Mesendoderm (in vitro differentiated cells): ENCODE data around the gene KLC1.

Experiments
- DNase-seq: peaks from one replicate; pipeline ENCODE4 v3.0.0; 2013
- H2AK5ac ChIP-seq: 2 replicates; pipeline ENCODE4 v1.6.1; 2013; ENCODE audit warnings: low read length, inconsistent platforms
- H2BK120ac ChIP-seq: 2 replicates; pipeline ENCODE4 v1.6.1; 2013; ENCODE audit warnings: low read depth, mild to moderate bottlenecking, low read length, moderate library complexity, mixed read lengths
- H2BK15ac ChIP-seq: replicated peaks from 2 replicates; pipeline ENCODE4 v1.6.1; 2013; ENCODE audit warnings: low read depth, mild to moderate bottlenecking, moderate library complexity
- H2BK5ac ChIP-seq: 2 replicates; pipeline ENCODE4 v1.6.1; 2013; ENCODE audit warnings: low read length, inconsistent platforms
- H3K18ac ChIP-seq: 2 replicates; pipeline ENCODE4 v1.6.1; 2013; ENCODE audit warnings: mild to moderate bottlenecking, low read length, mixed read lengths
- H3K23ac ChIP-seq: one replicate; pipeline ENCODE4 v1.6.1; 2013; ENCODE audit warnings: low read length
- H3K27ac ChIP-seq: 2 replicates; pipeline ENCODE4 v1.5.1; 2013; ENCODE audit warnings: low read depth, mild to moderate bottlenecking, inconsistent platforms, low read length, moderate library complexity
- H3K27me3 ChIP-seq: 2 replicates; pipeline ENCODE4 v1.6.1; 2013; ENCODE audit warnings: low read length, control low read depth, mild to moderate bottlenecking, inconsistent platforms; ENCODE audit not compliant: insufficient read depth, poor library complexity
- H3K36me3 ChIP-seq: 2 replicates; pipeline ENCODE4 v1.6.1; 2013; ENCODE audit warnings: low read length, inconsistent platforms; ENCODE audit not compliant: control insufficient read depth, insufficient read depth
- H3K4ac ChIP-seq: one replicate; pipeline ENCODE4 v1.6.1; 2013; ENCODE audit warnings: low read depth, mild to moderate bottlenecking, low read length, moderate library complexity
- H3K4me1 ChIP-seq: 2 replicates; pipeline ENCODE4 v1.6.1; 2013; ENCODE audit warnings: low read depth, low read length, inconsistent platforms; ENCODE audit not compliant: control insufficient read depth
- H3K4me2 ChIP-seq: 2 replicates; pipeline ENCODE4 v1.6.1; 2013; ENCODE audit warnings: low read length
- H3K4me3 ChIP-seq: 2 replicates; pipeline ENCODE4 v1.5.1; 2013; ENCODE audit warnings: mild to moderate bottlenecking, low read length
- H3K56ac ChIP-seq: one replicate; pipeline ENCODE4 v1.6.1; 2013; ENCODE audit warnings: low read length
- H3K79me1 ChIP-seq: 2 replicates; pipeline ENCODE4 v1.6.1; 2013; ENCODE audit warnings: low read length, inconsistent platforms
- H3K79me2 ChIP-seq: 2 replicates; pipeline ENCODE4 v1.6.1; 2013; ENCODE audit warnings: mild to moderate bottlenecking, low read length; ENCODE audit not compliant: control insufficient read depth, insufficient read depth
- H3K9ac ChIP-seq: 2 replicates; pipeline ENCODE4 v1.6.1; 2013; ENCODE audit warnings: low read length, inconsistent platforms
- H4K5ac ChIP-seq: one replicate; pipeline ENCODE4 v1.6.1; 2013; ENCODE audit warnings: low read length
- H4K8ac ChIP-seq: one replicate; pipeline ENCODE4 v1.6.1; 2013; ENCODE audit warnings: low read depth, mild to moderate bottlenecking, control low read depth, low read length, moderate library complexity
- WGBS: extraction: QIAGEN DNeasy Blood & Tissue Kit; methylation state at CpG from one replicate; pipeline ENCODE4 v1.1.7; 2013; ENCODE audit warnings: low lambda C conversion rate, missing lambda C conversion rate; ENCODE audit not compliant: insufficient coverage; ENCODE audit errors: extremely low coverage; 5-methylcytosine and 5-hydroxymethylcytosine counted together

Gene KLC1

DNA sequence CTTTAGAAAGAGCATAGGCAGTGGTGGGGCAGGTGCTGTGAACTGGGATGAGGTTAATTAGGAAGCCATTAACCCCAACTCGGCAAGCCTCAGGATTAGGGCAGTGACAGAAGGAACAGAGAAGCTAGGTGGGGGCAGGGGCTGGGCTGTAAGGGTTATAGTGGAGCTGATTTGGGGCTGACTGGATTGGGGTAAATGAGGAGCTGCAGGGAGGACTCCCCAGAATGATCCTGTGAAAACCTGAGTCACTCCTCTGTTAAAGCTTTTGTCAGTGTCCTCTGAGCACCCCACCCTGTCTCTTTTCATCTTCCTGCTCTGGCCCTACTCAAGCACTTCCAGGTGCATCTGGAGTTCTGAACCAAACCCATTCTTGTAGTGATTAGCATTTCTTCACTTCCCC is 4.4 kb downstream of the KLC1 start:
- Histone ChIP-seq H3K4me3 (no peak overlapping the region), H3K23ac (no peak overlapping the region), H2AK5ac (no peak overlapping the region), H3K56ac (no peak overlapping the region), H2BK15ac (no peak overlapping the region), H3K4me1 (peaks cover 4% of the 10 kb centered on the region), H3K27me3 (no peaks in the 10 kb centered on the region), H3K79me1 (peaks cover 7% of the 10 kb centered on the region), H3K4me2 (no peak overlapping the region), H3K9ac (no peak overlapping the region), H2BK5ac (no peak overlapping the region), H3K27ac (no peak overlapping the region), H3K36me3 (no peaks in the 10 kb centered on the region), H4K5ac (no peak overlapping the region), H3K18ac (no peak overlapping the region), H4K8ac (no peak overlapping the region), H2BK120ac (no peak overlapping the region), H3K79me2 (peaks cover 78% of the 10 kb centered on the region), H3K4ac (no peak overlapping the region)
- DNase-seq = no peak
- WGBS = no CpG with 5 or more reads among the region's 1 CpG

DNA sequence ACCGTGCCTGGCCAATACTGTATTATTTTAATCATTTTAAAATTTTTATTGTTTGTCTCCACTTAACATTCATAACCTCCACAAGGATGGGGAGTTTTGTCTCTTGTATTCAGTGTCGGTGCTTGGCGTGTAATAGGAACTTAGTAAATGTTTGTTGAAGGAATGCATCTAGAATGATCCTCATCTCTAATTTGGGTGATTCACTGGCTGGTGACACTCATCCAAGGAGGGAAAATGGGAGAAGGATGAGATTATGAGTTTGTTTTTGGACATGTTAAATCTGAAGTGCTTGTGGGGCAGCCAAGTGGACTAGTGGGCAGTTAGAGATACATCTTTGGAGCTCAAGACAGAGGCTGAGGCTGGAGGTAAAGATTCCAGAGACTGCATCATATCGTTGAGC is 5.1 kb downstream of the KLC1 start:
- H3K56ac ChIP-seq = peak overlapping the region; percentile 34
- no peak overlapping the region for H3K18ac ChIP-seq
- no peak overlapping the region for H3K4me3 ChIP-seq
- no peak overlapping the region for H2BK15ac ChIP-seq
- H3K27me3 ChIP-seq = no peaks in the 10 kb centered on the region
- no peak overlapping the region for H2BK5ac ChIP-seq
- no peak overlapping the region for H3K9ac ChIP-seq
- no peaks in the 10 kb centered on the region for H3K36me3 ChIP-seq
- H3K79me2 ChIP-seq = peaks cover 85% of the 10 kb centered on the region
- WGBS = no CpG with 5 or more reads among the region's 4 CpGs
- H4K5ac ChIP-seq = no peak overlapping the region
- DNase-seq = no peak
- H3K4me1 ChIP-seq = peaks cover 4% of the 10 kb centered on the region
- H3K79me1 ChIP-seq = peaks cover 10% of the 10 kb centered on the region
- H2AK5ac ChIP-seq = no peak overlapping the region
- no peak overlapping the region for H3K4ac ChIP-seq
- H4K8ac ChIP-seq = no peak overlapping the region
- H3K27ac ChIP-seq = no peak overlapping the region
- H3K4me2 ChIP-seq = no peak overlapping the region
- no peak overlapping the region for H2BK120ac ChIP-seq
- H3K23ac ChIP-seq = no peak overlapping the region

DNA sequence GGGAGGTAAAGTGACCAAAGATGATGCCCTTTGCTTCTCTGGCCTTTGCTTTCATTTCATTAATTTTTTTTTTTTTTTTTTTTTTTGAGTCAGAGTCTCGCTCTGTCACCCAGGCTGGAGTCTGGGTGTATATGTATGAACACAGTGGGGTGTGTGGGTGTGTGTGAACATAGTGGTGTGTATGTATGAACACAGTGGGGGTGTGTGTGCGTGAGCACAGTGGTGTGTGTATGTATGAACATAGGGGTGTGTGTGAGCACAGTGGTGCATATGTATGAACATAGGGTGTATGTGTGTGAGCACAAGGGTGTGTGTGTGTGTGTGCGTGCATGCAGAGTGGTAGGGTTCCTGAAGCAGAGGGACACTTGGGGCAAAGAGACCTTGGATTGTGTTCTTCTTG is 9.6 kb downstream of the KLC1 start:
- no peak overlapping the region for H2BK120ac ChIP-seq
- H4K5ac ChIP-seq = no peak overlapping the region
- H3K4ac ChIP-seq = no peak overlapping the region
- no peaks in the 10 kb centered on the region for H3K36me3 ChIP-seq
- no CpG with 5 or more reads among the region's 3 CpGs for WGBS
- no peak overlapping the region for H2BK15ac ChIP-seq
- no peak overlapping the region for H3K56ac ChIP-seq
- peaks cover 72% of the 10 kb centered on the region for H3K79me2 ChIP-seq
- H3K4me2 ChIP-seq = no peak overlapping the region
- H4K8ac ChIP-seq = no peak overlapping the region
- H3K23ac ChIP-seq = no peak overlapping the region
- H3K79me1 ChIP-seq = peaks cover 9% of the 10 kb centered on the region
- H2AK5ac ChIP-seq = no peak overlapping the region
- DNase-seq = no peak
- no peak overlapping the region for H3K27ac ChIP-seq
- no peaks in the 10 kb centered on the region for H3K4me1 ChIP-seq
- no peak overlapping the region for H2BK5ac ChIP-seq
- H3K4me3 ChIP-seq = no peak overlapping the region
- no peaks in the 10 kb centered on the region for H3K27me3 ChIP-seq
- H3K9ac ChIP-seq = no peak overlapping the region
- no peak overlapping the region for H3K18ac ChIP-seq

DNA sequence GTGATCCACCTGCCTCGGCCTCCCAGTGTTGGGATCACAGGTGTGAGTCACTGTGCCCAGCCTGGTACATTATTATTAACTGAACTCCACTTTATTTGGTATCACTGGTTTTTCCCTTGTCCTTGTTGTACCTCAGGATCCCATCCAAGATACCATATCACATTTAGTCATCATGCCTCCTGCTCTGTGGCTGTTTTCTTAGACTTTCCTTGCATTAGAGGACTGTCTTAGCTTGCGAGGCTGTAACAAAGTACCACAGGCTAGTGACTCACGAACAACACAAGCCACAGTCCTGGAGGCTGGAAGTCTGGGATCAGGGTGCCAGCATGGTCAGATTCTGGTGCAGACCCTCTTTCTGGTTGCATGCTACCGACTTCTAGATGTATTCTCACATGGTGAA is 12.2 kb downstream of the KLC1 start:
- H3K4ac ChIP-seq = no peak overlapping the region
- no peak overlapping the region for H4K8ac ChIP-seq
- no peak overlapping the region for H3K4me3 ChIP-seq
- no peaks in the 10 kb centered on the region for H3K27me3 ChIP-seq
- peaks cover 1% of the 10 kb centered on the region for H3K36me3 ChIP-seq
- no peak overlapping the region for H2BK120ac ChIP-seq
- H3K23ac ChIP-seq = no peak overlapping the region
- H3K4me2 ChIP-seq = no peak overlapping the region
- no peaks in the 10 kb centered on the region for H3K4me1 ChIP-seq
- no peak overlapping the region for H3K9ac ChIP-seq
- no peak overlapping the region for H3K27ac ChIP-seq
- H3K18ac ChIP-seq = no peak overlapping the region
- H3K56ac ChIP-seq = no peak overlapping the region
- H3K79me1 ChIP-seq = peaks cover 10% of the 10 kb centered on the region
- no peak overlapping the region for H2BK15ac ChIP-seq
- no CpG with 5 or more reads among the region's 4 CpGs for WGBS
- no peak overlapping the region for H4K5ac ChIP-seq
- no peak overlapping the region for H2BK5ac ChIP-seq
- no peak overlapping the region for H2AK5ac ChIP-seq
- DNase-seq = no peak
- H3K79me2 ChIP-seq = peaks cover 66% of the 10 kb centered on the region

DNA sequence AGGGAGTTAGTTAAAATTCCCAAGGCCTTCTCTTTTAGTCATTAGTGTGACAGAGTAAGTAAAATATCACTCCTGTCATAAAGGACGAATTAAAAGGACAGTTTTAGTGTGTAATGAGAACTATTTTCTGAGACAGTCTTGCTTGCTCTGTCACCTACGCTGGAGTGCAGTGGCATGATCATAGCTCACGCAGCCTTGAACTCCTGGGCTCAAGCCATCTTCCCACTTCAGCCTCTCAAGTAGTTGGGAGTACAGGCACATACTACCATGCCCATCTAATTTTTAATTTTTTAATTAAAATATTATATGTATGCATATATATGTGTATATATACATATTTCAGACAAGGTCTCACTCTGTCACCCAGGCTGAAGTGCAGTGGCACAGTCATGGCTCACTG is 17.2 kb downstream of the KLC1 start:
- Histone ChIP-seq H2BK120ac (no peak overlapping the region), H4K5ac (no peak overlapping the region), H2BK5ac (no peak overlapping the region), H3K27ac (no peak overlapping the region), H3K18ac (no peak overlapping the region), H3K79me2 (peaks cover 51% of the 10 kb centered on the region), H4K8ac (no peak overlapping the region), H3K4me2 (no peak overlapping the region), H3K36me3 (peaks cover 1% of the 10 kb centered on the region), H3K4ac (no peak overlapping the region), H3K79me1 (peaks cover 12% of the 10 kb centered on the region), H2BK15ac (no peak overlapping the region), H2AK5ac (no peak overlapping the region), H3K23ac (no peak overlapping the region), H3K4me1 (no peaks in the 10 kb centered on the region), H3K9ac (no peak overlapping the region), H3K4me3 (no peak overlapping the region), H3K56ac (no peak overlapping the region), H3K27me3 (no peaks in the 10 kb centered on the region)
- no CpG with 5 or more reads among the region's 3 CpGs for WGBS
- no peak for DNase-seq

DNA sequence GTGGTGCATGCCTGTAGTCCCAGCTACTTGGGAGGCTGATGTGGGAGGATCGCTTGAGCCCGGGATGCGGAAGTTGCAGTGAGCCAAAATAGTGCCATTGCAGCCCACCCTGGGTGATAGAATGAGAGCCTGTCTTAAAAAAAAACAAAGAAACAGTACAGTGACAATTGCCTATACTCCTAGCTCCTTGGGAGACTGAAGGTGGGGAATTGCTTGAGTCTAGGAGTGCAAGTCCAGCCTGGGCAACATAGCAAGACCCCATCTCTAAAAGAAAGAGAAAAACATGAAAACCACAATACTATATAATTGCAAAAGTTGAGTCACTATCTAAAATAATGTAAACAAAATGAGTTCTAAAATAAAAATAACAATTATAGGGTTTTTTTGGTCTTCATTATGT is 20.0 kb downstream of the KLC1 start:
- no peak overlapping the region for H2BK5ac ChIP-seq
- no peak overlapping the region for H3K56ac ChIP-seq
- H3K79me2 ChIP-seq = peaks cover 59% of the 10 kb centered on the region
- H3K4me3 ChIP-seq = no peak overlapping the region
- H3K4me1 ChIP-seq = no peaks in the 10 kb centered on the region
- H4K8ac ChIP-seq = no peak overlapping the region
- no peaks in the 10 kb centered on the region for H3K27me3 ChIP-seq
- H3K27ac ChIP-seq = no peak overlapping the region
- no peak overlapping the region for H3K4ac ChIP-seq
- H3K18ac ChIP-seq = no peak overlapping the region
- no peak overlapping the region for H3K9ac ChIP-seq
- no peak overlapping the region for H2BK15ac ChIP-seq
- no peak overlapping the region for H3K4me2 ChIP-seq
- no peak for DNase-seq
- H3K23ac ChIP-seq = no peak overlapping the region
- H2BK120ac ChIP-seq = no peak overlapping the region
- WGBS = no CpG with 5 or more reads among the region's 3 CpGs
- no peak overlapping the region for H2AK5ac ChIP-seq
- no peak overlapping the region for H4K5ac ChIP-seq
- H3K79me1 ChIP-seq = peaks cover 21% of the 10 kb centered on the region
- H3K36me3 ChIP-seq = peaks cover 3% of the 10 kb centered on the region
